HG02852 (cell line): ENCODE measurements around the gene LDLRAP1.

Experiments used
- ATAC-seq: cut with Tn5 transposase; IDR thresholded peaks from one replicate; pipeline ENCODE4 v1.9.1; 2021; ENCODE audit warnings: mild to moderate bottlenecking, moderate library complexity; ENCODE audit not compliant: unreplicated experiment

The LDLRAP1 gene

GRCh38 chr1:25561421-25562100 is 18.2 kb downstream of the LDLRAP1 start:
- ATAC-seq, result no peak

DNA sequence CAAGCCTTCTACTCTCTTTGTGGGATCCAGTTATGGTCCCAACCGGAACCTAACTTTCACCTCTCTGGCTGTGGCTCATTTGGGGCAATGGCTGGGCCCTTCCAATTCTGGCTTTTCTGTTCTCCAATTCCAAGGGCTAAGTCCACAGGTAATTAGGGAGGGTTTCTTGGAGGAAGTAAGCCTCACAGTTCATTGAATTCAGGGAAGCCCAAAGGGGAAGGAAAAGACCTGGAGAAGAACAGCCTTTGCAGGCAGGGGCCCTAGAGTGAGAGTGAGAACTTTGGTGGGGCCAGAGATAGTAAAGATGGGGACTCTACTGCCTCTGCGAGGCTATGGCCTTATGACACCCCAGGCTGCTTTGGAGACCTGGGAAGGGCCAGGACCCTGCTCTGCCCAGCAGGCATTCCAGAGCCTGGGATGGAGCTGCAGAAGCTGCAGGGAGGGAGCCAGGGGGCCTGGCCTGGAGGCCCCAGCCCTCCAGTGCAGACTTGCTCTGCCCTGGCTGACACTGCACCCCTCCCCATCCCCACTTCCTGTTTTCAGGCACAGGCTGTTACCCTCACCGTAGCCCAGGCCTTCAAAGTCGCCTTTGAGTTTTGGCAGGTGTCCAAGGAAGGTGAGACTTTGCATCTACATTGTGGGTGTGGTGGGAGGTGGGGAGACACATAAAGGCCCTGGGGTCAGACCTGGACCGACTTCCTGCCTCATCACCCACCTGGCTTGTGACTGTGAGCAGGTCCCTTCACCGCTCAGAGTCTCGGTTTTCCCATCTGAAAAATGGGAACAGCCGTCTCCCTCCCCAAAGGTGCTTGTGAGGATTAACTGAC is 18.9 kb downstream of the LDLRAP1 start:
- peak; percentile 87 for ATAC-seq

DNA sequence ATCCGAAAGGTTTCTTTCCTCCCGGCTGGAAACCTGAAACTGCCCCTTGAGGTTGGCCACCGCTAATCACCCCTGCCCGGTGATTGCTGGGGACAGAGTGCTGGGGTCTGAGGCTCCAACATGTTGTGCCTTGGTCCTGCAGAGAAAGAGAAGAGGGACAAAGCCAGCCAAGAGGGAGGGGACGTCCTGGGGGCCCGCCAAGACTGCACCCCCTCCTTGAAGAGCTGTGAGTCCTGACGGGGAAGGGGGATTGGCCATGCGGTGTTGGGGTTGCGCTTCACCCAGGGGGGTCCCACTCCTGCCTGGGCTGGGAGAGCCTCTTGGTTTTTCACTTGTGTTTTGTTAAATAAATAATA is 19.5 kb downstream of the LDLRAP1 start:
- ATAC-seq, result no peak

- ATAC-seq, result no peak
Observed at GRCh38 chr1:25563330-25564215, 20.2 kb downstream of the LDLRAP1 start.

DNA sequence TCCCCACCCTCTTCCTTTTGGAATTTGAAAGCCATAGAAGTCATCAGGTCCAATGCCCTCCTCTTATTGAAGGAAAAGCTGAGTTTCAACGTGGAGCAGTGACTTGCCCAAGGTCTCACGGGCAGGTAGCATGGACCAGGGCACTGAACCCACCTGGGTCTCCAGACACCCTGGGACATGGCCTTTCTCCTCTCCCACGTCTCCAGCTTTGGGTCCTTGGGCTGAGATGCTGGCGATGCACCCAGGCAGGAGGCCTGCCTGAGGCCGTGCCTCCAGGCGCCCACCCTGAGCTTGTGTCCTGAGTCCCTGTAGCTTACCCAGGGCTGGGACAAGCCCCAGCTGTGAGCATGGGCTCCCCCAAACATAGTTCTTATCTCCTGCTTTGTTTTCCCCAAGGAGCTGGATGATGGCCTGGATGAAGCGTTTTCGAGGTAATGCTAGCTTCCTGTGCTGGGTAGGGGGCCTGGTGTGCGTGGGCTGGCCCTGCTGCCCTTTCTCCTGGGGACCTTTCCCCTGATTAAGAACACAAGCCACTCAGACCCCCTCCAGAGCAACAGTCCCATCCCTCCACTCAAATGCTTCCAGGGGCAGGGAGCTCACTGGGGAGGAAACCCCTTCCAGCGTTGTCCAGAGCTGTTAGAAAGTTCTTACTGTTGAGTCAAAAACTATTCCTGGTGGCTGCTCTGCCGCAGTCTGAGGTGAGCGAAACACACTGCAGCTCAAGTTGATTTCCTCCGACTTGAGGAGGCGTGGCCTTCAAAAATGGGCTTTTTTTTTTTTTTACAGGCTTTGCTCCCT is 21.6 kb downstream of the LDLRAP1 start:
- ATAC-seq, result no peak

GRCh38 chr1:25565626-25566025 is 22.2 kb downstream of the LDLRAP1 start:
- ATAC-seq, result no peak

DNA sequence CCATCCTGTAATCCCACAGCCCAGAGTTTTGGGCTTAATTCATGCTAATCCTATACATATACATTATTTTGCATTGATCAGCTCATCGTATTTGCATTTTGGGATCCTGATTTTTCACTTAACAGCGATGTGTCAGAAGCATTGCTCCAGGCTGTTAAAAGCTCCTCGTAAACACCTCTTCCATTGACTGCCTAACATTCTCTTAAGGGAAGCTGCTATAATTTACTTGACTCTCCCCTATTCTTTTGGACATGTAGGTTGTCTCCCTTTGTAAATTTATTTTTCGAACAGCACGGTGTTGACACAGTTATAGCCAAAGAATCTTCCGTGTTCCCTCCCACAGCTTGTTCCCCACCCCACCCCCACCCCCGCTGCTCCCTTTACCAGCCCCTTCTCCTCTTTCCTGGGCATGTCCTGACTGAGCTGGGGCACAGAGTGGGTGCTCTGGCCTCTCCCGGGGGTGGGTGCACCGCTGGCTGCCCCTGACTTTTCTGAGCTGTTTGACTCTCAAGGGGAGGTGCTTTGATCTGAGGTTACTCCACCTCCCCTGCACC is 22.8 kb downstream of the LDLRAP1 start:
- no peak for ATAC-seq

DNA sequence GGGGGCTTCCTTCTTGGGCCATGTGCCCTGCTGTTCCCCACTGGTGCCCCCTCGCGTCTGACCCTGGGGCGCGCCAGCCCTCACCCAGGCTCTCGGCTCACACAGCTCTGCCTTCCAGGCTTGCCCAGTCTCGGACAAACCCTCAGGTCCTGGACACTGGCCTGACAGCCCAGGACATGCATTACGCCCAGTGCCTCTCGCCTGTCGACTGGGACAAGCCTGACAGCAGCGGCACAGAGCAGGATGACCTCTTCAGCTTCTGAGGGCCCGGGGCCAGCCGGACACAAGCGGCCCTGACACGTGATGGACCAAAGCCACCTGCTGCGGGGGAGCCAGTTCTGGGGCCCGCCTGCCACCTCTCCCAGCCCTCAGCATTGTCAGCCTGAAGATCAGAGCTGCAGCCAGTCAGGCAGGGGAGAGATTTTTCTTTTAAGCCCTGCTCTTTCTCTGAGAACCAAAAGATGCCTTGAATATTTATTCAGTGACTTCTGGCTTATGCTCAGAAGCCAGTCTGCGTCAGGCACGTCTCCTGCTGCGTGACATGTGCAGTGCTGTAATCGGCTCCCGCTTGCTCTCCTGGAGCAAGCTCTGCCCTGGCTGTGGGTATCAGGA is 23.4 kb downstream of the LDLRAP1 start:
- no peak for ATAC-seq

DNA sequence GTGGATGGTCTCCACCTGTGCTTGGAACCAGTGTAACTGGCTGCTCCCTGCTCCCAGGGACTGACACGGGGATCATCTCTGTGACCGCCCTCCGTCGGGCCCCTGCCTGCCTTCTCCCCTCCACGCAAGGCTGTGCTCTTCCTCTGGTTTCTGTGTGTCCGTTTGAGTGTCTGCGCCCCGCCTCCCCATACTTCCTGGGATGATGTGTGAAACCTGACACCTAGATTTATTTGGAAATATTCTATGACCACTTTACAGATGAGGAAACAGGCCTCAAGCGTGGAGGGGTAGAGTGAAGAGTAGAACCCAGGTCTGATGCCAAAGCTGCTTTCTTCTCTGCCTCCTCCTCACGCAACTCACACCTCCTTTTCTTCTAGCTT is 24.3 kb downstream of the LDLRAP1 start:
- ATAC-seq, result no peak

- no peak for ATAC-seq
Observed at GRCh38 chr1:25568090-25568833, 24.9 kb downstream of the LDLRAP1 start.

- ATAC-seq, result no peak
Observed at GRCh38 chr1:25568834-25569596, 25.6 kb downstream of the LDLRAP1 start.

GRCh38 chr1:25569597-25570396 is 26.4 kb downstream of the LDLRAP1 start:
- no peak for ATAC-seq

DNA sequence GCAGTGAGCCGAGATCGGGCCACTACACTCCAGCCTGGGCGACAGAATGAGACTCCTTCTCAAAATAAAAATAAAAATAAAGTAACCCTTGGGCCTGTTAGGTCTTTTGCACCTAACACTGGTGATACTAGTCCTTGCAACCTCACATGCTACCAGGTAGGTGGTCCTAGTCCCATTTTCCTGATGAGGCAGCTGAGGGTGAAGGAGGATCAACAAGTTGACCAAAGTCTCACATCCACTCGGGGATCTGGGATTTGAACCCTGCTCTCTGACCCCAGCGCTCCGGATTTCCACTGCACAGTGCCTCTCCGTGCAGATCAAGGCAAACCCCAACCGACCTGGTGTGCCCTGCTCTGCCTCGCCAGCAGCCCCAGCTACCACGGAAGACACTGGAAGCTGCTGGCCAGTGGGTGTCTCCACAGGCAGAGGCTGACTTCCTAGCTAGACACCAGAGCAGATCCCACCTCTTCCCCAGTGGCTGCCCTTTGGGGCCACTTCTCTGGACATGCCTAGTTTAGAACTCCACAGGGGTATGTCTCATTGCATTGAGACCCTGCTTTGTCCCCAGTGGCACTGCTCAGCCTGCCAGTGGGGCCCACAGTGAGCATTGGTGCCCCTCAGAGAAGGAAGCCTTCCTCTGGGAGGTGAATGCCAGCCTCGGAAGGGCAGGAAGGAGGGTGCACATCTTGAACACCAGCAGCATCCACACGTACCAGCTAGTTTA is 27.6 kb downstream of the LDLRAP1 start:
- ATAC-seq, result no peak

DNA sequence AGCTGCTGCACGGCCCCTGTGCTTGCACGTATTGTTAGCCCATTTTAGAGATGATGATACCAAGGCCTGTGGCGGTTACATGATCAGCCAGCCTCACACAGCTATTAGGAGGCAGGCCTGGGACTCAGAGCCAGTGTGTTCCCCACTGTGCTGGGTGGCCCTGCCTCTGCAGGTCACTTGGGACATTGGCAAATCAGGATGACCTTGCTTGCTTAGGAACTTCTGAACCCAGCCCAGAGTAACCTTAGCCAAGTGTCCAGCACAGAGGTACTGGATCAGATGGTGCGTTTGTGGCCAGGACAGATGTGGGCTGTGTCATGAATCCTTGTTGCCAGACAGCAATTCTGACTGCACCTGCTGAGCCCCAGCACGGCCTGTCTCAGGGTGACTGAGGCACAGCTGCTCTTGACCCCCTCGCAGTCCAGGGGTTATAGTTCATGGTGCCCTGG is 28.1 kb downstream of the LDLRAP1 start:
- no peak for ATAC-seq

DNA sequence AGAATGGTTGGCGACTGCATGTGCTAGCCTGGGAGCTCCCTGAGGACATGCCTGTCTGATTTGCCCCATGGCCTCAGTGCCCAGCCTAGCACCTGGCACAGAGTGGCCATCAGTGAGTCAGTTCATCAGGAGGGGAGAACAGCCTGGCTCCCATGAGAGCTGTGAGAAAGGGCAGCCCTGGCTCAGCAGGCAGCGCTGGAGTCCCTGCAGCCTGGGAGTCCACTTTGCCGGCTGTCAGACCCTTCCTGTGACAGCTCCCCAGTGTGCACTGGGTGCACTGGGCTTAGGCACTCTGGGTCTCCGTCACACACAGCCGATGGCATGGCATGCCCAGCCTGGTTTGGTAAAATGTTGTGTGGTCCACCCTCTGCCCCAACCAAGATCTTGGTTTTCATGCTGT is 28.7 kb downstream of the LDLRAP1 start:
- ATAC-seq, result no peak

GRCh38 chr1:25572708-25573590 is 29.5 kb downstream of the LDLRAP1 start:
- ATAC-seq, result no peak
